GM19025 (cell line): Measurements from ENCODE around the gene MARVELD2.
A peak's percentile ranks its signal among the peaks of the same experiment; 100 is the strongest.
"Not testable (repeated sequence)": the region's sequence is repeated elsewhere in the genome, so short reads cannot be mapped to it uniquely, and the experiment has no call there.

Experiments used
- ATAC-seq: cut with Tn5 transposase; IDR thresholded peaks from one replicate; pipeline ENCODE4 v1.9.1; 2021; ENCODE audit warnings: mild to moderate bottlenecking, low read depth, moderate library complexity; ENCODE audit not compliant: unreplicated experiment

Gene MARVELD2, protein sequence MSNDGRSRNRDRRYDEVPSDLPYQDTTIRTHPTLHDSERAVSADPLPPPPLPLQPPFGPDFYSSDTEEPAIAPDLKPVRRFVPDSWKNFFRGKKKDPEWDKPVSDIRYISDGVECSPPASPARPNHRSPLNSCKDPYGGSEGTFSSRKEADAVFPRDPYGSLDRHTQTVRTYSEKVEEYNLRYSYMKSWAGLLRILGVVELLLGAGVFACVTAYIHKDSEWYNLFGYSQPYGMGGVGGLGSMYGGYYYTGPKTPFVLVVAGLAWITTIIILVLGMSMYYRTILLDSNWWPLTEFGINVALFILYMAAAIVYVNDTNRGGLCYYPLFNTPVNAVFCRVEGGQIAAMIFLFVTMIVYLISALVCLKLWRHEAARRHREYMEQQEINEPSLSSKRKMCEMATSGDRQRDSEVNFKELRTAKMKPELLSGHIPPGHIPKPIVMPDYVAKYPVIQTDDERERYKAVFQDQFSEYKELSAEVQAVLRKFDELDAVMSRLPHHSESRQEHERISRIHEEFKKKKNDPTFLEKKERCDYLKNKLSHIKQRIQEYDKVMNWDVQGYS

DNA sequence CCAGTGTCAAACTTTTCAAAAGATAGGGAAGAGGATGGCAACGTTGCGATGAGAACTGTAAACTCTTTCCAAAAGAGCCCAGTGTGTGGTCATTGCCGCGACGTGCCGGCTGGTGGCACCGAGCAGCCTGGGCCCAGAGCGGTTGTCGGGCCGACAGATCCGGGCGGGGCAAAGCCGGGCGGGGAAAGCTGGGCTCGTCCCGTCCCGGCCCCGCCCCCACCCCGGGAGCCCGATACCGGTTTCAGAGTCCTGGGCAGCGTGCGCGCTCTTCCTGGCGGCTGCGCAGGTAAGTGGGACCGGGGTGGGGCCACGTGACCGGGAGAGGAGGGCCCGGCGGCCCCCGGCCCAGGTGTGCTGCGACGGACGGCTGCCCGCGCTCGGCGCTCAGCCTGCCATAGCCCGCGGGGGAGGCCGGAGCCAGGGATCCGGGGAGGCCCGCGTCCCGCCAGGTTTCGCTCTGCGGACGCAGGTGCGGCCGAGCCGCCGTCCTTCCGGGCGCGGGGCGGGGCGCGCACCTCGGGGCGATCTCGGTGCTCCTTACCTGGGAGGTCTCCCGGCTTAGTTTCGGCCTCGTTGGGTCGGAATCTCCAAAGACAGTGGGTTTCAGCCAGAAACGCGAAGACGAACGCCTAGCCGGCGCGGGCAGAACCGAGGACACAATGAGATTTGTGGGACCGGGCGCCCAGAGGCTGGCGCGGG is at the start of gene MARVELD2:
MARVELD2 (plus strand) TSS at position 232 of the 699 bp plus-strand sequence. CDS start 4,270 bp downstream, outside the sequence.
- peak; percentile 80 for ATAC-seq

DNA sequence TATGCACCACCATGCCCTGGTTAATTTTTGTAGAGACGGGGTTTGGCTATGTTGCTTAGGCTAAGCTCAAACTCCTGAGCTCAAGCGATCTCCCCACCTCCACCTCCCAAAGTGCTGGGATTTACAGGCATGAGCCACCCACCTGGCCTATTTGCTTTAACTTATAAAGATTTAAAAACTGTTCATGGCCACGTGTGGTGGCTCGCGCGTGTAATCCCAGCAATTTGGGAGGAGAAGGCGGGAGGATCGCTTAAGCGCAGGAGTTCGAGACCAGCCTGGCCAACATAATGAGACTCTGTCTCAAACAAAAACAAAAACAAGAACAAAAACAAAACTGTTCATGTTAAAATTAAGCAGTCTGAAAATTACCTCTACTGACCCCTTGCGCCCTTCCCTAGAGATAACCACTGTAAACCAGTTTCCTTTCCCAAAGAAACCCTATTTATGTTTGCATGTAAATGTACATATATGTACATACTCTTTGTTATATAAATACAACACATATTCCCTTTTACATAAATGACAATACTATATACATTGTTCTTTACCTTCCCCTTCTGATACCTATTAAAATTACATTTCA is 47.1 kb upstream of the MARVELD2 start:
- no peak for ATAC-seq

DNA sequence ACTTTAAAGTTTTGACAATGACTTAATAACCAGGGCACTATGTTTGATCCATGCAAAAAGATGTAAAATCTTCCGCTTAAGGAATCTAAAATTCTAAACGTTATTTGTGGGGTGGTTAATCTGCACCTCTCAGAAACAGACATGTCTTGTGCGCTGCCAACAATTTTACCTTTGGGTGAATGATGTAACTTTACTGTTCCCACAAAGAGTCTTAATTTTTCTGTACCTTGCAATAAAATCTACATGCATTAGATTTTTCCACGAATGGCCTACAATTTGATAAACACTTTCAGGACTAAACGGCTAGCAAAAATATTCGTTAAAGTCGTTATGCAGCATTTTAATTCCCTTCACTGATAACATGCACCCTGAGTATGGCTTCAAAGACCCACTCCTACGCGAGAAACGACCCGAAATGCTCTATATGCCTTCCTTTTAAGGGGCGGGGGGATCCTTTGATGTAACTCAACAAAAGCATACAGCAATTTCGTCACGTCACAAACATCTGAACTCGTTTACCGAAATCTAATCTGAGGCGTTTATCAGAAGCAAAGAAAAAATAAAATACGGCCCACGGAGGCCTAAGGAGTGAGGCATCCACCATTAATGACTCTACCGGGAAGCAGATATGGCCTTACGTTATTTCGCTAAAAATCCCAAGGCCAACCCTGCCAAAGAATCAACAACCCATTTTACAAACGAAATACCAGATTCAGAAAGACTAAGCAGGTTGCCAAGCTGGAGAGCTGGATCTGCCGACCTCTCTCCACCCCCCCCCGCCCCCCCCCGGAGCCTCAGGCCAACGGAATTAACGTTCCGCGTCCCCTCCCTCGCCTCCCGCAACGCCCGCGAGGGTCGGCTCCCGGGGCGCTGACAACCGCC is 46.2 kb upstream of the MARVELD2 start:
- peak; percentile 22 for ATAC-seq

DNA sequence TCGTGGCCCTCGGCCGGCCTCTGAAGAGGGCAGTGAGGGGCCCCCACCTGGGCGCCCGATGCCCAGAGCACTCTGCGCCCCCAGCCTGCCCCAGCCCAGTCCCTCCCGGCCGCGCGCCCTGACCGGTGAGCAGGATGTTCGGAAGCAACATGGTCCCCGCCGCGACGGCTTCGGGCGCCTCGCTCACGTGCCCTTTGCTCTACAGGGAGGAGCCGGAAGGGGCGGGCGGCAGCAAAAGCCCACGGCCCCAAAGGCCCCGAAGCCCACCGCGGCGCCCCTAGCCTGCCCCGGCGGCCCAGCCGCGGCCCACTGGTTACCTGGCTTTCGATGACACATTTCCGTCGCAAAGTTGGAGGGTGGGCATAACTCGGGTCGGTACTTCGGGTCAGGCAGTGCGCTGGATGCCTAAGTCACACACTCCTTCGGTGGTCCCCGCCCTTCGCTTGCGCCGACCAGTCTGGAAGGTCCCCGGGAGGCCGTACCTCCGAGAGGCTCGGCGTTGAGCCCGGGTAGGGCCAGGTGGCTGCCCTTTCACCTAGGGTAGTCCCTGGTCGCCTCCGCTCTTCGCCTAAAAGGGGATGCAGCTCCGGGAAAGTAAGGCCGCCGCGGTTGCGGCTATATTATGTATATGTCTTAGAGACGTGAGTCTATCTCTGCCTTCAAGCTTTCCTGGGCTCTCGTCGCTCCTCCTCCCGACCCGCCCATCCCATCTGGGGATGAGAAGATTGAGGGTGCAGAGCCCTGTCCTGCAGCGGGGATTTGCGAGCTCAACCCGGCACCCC is 45.4 kb upstream of the MARVELD2 start, which contains the start of the genes AK6, RAD17 and TAF9:
AK6 (minus strand) TSS at position 181 of the 782 bp plus-strand sequence; CDS start at position 151, 30 bp downstream.
RAD17 (plus strand) TSS at position 479 of the 782 bp plus-strand sequence. CDS start 2,391 bp downstream, outside the sequence.
TAF9 (minus strand) TSS at position 181 of the 782 bp plus-strand sequence. CDS start 3,783 bp downstream, outside the sequence.
- peak; percentile 90 for ATAC-seq

DNA sequence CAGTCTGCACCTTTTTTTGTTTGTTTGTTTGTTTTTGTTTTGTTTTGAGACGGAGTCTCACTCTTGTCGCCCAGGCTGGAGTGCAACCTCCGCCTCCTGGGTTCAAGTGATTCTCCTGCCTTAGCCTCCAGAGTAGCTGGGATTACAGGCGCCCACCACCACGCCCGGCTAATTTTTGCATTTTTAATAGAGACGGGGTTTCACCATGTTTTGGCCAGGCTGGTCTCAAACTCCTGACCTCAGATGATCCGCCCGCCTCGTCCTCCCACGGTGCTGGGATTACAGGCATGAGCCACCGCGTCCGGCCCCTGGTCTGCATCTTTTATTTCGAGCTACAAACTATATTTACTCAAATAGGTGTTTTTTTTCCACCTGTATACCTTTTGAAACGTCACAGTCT is 44.6 kb upstream of the MARVELD2 start:
- ATAC-seq: not testable (repeated sequence)

DNA sequence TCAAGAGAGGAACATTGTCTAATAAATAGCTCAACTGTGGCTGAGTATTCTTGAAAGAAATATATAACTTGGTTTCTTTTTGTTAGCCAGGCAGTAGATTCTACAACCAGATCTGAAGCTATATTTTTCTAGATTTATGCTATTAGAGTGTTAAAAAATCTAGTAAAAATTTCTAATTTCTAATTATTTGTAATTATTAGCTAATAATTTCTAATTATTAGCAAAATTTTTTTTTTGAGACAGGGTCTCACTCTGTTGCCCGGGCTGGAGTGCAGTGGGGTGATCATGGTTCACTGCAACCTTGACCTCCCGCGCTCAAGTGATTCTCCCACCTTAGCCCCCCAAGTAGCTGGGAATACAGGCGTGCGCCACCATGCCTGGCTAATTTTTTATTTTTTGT is 42.5 kb upstream of the MARVELD2 start:
- no peak for ATAC-seq

DNA sequence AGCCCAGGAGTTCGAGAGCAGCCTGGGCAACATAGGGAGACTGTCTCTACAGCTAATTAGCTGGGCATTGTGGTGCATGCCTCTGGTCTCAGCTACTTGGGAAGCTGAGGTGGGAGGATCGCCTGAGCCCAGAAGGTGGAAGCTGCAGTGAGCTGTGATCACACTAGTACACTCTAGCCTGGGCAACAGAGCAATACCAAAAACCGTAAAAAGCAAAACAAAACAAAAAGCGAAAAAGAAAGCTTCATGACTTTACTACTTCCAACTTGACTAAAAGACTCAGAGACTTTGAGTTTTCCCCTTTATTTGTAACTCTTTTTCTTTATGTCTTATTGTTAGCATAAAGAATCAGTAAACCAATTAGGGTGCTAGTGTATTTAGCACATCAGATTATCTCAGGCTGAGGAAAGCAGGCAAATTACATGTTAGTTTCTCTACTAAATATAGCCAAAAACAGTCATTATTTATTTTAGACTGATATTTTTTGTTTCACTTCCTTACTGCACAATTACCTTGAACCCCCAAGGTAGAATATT is 39.9 kb upstream of the MARVELD2 start:
- peak; percentile 67 for ATAC-seq

DNA sequence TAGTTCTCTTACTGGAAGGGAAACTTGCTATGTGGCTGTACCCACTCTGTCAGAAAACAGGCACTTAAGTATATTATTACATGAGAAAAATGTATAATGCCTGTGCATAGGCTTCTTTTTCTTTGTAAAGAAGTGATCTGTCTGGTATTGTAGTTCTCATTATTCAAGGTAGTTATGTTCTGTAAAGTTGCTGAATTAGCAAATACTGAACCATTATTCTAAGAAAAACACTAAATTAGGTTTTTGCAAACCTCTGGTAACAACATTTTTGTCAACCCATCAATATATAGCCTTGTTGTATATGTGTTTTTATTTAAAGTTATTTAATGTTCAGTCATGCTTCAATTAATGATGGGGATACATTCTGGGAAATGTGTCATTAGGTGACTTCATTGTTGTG is 36.5 kb upstream of the MARVELD2 start:
- no peak for ATAC-seq

DNA sequence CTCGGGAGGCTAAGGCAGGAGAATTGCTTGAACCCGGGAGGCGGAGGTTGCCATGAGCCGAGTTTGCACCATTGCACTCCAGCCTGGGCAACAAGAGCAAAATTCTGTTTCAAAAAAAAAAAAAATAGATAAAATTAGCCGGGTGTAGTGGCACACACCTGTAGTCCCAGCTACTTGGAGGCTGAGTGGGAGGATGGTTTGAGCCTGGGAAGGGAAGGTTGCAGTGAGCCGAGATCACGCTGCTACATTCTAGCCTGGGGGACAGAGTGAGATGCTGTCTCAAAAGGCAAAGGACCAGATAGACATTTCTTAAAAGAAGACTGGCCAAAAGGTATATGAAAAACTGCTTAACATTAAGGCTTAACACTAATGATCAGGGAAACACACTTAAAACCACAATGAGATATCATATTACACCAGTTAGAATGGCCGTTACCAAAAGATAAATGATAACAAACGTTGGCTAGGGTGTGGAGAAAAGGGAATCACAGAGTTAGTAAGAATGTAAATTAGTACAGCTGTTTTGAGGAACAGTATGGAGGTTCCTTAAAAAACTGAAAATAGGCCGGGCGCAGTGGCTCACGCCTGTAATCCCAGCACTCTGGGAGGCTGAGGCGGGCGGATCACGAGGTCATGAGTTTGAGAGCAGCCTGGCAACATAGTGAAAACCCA is 10.1 kb upstream of the MARVELD2 start:
- no peak for ATAC-seq

DNA sequence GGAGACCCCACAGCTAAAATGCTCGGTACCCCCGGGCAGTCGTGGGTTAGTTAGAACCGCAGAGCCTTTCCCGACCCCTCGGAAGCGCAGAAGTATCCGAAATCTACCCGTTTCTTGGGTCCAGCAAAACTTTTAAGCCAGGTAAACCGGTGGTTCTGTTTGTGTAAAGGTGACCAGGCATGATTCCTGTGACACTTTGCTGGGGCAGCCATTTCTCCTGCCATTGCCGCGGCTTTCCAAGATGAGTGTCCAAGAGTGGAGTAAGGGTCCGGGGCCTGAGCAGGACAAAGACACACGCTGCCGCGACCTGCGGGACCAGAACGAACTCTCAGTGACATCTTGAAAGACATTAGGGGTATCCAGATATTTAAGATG is 655 bp downstream of the MARVELD2 start:
- ATAC-seq: no peak

DNA sequence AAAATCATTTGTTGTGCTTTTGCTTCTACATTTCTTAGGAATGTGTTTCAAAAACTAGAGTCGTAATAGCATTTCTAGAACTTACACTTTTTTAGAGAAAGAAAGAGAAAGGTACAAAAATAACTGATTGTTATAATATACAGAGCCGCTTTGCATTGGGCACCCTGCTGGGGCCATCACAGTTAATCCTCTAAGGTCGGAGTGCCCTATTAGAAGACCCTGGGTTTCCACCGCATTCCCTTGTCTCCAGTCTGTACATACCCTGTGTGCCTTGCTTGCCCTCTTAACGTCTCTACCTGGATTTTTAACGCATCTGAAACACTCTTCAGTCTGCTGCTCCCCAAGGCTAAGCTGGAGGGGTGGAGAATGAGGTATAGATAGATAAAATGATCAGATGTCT is 1.3 kb downstream of the MARVELD2 start:
- no peak for ATAC-seq

DNA sequence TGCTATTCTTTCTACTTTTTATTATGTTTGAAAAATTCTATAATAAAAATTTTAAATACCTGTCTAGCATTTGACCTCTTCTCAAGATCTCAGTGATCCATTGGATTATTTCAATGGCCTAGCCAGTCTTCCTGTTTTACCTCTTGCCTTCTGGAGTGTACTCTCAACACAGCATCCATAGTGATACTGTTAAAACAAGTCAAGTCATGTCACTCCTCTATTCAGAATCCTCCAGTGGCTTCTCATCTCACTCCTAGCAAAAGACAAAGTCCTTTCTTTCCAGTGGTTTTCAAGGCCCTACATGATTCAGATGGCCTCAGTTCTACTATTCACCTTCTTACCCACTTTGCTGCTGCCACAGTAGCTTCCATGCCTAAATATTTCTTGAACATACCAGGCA is 1.8 kb downstream of the MARVELD2 start:
- ATAC-seq: no peak

DNA sequence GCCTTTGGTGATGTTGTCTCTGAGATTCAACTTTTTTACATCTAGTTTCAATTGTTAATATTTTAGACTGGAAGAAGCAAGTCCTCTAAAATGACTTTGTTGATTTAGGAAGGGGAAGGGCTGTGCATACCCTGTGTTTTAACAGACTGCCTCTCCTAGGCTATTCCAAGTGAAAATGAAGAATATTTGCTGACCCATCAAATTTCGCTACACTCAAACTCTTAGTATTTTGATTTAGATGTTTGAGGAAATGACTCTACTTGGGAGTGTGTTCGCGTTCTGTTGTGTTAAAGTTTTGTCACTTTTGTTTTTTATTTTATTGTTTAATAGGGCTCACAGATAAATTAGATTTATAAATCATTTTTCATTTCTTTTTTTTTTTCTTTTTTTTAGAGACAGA is 3.6 kb downstream of the MARVELD2 start:
- no peak for ATAC-seq

DNA sequence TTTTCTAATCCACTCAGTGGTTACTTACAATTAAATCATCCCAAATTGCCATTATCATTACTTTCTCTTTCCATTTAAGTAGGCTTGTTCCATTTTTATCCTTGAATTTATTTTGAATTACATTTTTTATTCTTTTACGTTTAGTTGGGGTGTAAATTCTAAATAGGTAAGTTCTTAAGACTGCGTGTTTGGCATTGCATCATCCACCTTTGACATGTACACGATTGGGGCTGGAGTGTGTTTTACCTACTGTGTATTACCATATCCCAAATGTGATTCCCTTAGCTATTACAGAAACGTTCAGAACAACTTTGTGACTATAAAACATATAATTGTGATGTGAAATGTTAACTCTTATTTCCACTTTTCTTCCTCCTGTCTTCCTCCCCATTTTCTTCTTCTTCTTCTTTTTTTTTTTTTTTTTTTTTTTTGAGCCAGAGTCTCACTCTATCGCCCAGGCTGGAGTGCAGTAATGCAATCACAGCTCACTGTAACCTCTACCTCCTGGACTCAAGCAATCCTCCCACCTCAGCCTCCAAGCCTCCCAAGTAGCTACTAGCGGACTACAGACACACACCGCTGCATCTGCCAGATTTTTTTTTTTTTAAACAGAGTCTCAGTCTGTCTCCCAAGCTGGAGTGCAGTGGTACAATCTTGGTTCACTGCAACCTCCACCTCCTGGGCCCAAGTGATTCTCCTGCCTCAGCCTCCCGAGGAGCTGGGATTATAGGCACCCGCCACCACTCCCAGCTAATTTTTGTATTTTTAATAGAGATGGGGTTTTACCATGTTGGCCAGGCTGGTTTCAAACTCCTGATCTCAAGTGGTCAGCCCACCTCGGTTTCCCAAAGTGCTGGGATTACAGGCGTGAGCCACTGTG is 16.7 kb downstream of the MARVELD2 start:
- ATAC-seq: no peak

DNA sequence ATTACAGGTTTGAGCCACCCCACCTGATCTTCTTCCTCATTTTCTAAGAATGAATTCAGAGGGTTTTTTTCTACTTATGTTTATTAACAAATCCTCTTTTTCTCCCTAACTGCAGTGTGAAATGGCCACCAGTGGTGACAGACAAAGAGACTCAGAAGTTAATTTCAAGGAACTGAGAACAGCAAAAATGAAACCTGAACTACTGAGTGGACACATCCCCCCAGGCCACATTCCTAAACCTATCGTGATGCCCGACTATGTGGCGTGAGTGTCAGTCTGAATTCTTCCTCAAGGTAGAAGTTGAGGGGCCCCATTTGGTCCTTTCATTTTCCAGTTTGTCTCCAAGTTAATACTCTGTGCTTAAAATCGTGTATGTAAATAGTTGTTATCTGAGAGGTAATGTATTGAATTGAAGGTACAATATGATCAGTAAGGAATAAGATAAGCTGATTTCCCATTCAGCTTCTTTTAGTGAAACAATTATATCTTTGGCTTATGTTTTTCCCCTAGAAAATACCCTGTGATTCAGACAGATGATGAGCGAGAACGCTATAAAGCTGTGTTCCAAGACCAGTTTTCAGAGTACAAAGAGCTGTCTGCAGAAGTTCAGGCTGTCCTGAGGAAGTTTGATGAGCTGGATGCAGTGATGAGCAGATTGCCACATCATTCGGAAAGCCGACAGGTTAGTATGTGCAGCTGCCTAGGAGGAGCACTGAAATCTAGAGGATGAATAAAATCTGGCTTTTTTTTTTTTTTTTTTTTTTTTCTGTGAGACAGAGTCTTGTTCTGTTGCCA is 17.7 kb downstream of the MARVELD2 start:
- peak; percentile 74 for ATAC-seq

DNA sequence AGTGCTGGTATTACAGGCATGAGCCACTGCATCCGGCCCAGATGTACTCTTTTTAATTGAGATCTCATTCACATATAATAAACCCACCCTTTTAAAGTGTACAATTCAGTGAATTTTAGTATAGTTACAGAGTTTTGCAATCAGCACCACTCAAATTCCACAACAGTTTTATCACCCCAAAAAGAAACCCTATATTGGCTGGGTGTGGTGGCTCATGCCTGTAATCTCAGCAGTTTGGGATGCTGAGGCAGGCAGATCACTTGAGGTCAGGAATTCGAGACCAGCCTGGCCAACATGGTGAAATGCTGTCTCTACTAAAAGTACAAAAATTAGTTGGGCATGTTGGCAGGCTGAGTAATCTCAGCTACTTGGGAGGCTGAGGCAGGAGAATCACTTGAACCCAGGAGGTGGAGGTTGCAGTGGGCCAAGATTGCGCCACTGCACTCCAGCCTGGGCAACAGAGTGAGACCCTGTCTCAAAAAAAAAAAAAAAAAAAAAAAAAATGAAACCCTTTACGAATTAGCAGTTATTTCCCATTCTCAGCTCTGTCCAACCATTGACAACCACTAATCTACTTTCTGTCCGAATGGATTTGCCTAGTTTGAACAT is 20.5 kb downstream of the MARVELD2 start:
- not testable (repeated sequence) for ATAC-seq
